Adrenal gland (tissue), 5 donors: ENCODE measurements around the gene SERPINA1.

Experiments used
- CTCF ChIP-seq, 6 experiments: fragments of 450-650 bp in 4 of 6; fragments of 200-600 bp in 2 of 6; sonication (generic) in 1 of 6; IDR thresholded peaks; 1 replicate in 5 of 6; 2 replicates in 1 of 6; pipeline versions ENCODE4 v1.5.1 to v1.8.0; 2016 to 2021; ENCODE audit warnings: antibody characterized with exemption in 6 of 6, mild to moderate bottlenecking in 2 of 6, moderate library complexity in 1 of 6
- POLR2A ChIP-seq, 2 donors: fragments of 450-650 bp; IDR thresholded peaks; one replicate each; pipeline ENCODE4 v1.6.1; 2017; ENCODE audit warnings: antibody characterized with exemption in 2 of 2, mild to moderate bottlenecking in 2 of 2, moderate library complexity in 1 of 2
- donor health status: DM: no; HTN: no; CAD: no.

- TF ChIP-seq POLR2A (IDR thresholded peaks at IDR 0.05): no peak
- no peak for TF ChIP-seq CTCF (IDR thresholded peaks at IDR 0.05)
Measured at GRCh38 chr14:94376108-94376975, 12.1 kb downstream of the SERPINA1 start.
